PC-9 (cell line): ENCODE measurements around the gene SFTPA1. TPM values are rescaled to one million over a fixed set of nuclear protein-coding genes. Genes with fewer than 3 reads are reported as not detected.
"Not testable (repeated sequence)": the region's sequence is repeated elsewhere in the genome, so short reads cannot be mapped to it uniquely, and the experiment has no call there.

ENCODE experiments used
- BruUV-seq: library from RNA; stranded (reverse); fragments of 400-500 nt; replicated peaks from 2 replicates; lab custom pipeline; 2021; lab: Mats Ljungman, UMichigan
- CTCF ChIA-PET: fragments of 300-600 bp; sonication (Branson Sonifier 250); formaldehyde crosslinking; loops from one replicate; lab custom pipeline; 2022; ENCODE audit warnings: antibody characterized with exemption; lab: Charles Lee
- POLR2A ChIA-PET: fragments of 300-600 bp; sonication (Branson Sonifier 250); formaldehyde crosslinking; loops from one replicate; lab custom pipeline; 2022; ENCODE audit warnings: antibody characterized with exemption; ENCODE audit not compliant: unreplicated experiment; lab: Charles Lee
- DNase-seq, 2 experiments: peaks; one replicate each; pipeline versions ENCODE4 v3.0.0 to v3.0.0-alpha.2; 2015 to 2022; ENCODE audit warnings: mixed read lengths in 1 of 2
- H2AFZ ChIP-seq: fragments of 200-600 bp; sonication (generic); 2 replicates; pipeline ENCODE4 v1.8.1; 2017; ENCODE audit warnings: antibody characterized with exemption
- H3F3A ChIP-seq: fragments of 200-600 bp; sonication (generic); 2 replicates; pipeline ENCODE4 v1.8.1; 2017; ENCODE audit warnings: antibody characterized with exemption, mild to moderate bottlenecking, low read depth; ENCODE audit not compliant: insufficient read depth
- H3K27ac ChIP-seq: fragments of 200-600 bp; sonication (generic); 2 replicates; pipeline ENCODE4 v1.6.1; 2016; ENCODE audit warnings: mixed run types
- H3K27me3 ChIP-seq: fragments of 200-600 bp; sonication (generic); 2 replicates; pipeline ENCODE4 v1.6.1; 2016; ENCODE audit warnings: low read depth, mixed run types; ENCODE audit not compliant: insufficient read depth
- H3K36me3 ChIP-seq: fragments of 200-600 bp; sonication (generic); 2 replicates; pipeline ENCODE4 v1.6.1; 2016; ENCODE audit warnings: low read depth, mixed run types
- H3K4me1 ChIP-seq: fragments of 200-600 bp; sonication (generic); replicated peaks from 2 replicates; pipeline ENCODE4 v1.6.1; 2016; ENCODE audit warnings: mixed run types; ENCODE audit not compliant: insufficient read depth
- H3K4me2 ChIP-seq: fragments of 200-600 bp; sonication (generic); 2 replicates; pipeline ENCODE4 v1.6.1; 2017; ENCODE audit warnings: mixed run types
- H3K4me3 ChIP-seq: fragments of 200-600 bp; sonication (generic); 2 replicates; pipeline ENCODE4 v1.6.1; 2016; ENCODE audit warnings: mixed run types
- H3K79me2 ChIP-seq: fragments of 200-600 bp; sonication (generic); 2 replicates; pipeline ENCODE4 v1.6.1; 2017; ENCODE audit warnings: low read depth, mixed run types
- H3K9me2 ChIP-seq: fragments of 200-600 bp; sonication (generic); 2 replicates; pipeline ENCODE4 v1.8.1; 2017; ENCODE audit warnings: mild to moderate bottlenecking; ENCODE audit not compliant: insufficient read depth
- H3K9me3 ChIP-seq: fragments of 200-600 bp; sonication (generic); 2 replicates; pipeline ENCODE4 v1.8.1; 2016; ENCODE audit warnings: low read depth; ENCODE audit not compliant: insufficient read depth
- H4K20me1 ChIP-seq: fragments of 200-600 bp; sonication (generic); 2 replicates; pipeline ENCODE4 v1.8.1; 2017; ENCODE audit not compliant: insufficient read depth
- CTCF ChIP-seq: fragments of 200-600 bp; sonication (generic); conservative IDR thresholded peaks from 2 replicates; pipeline ENCODE4 v1.6.1; 2017; ENCODE audit warnings: mixed run types, antibody characterized with exemption, mild to moderate bottlenecking, moderate library complexity
- EZH2 ChIP-seq: fragments of 200-600 bp; sonication (generic); IDR thresholded peaks from 2 replicates; pipeline ENCODE4 v1.8.0; 2017; ENCODE audit warnings: antibody characterized with exemption, low read depth
- intact Hi-C: fragments of 100-400 bp; cut with micrococcal nuclease; formaldehyde crosslinking; loops from one replicate; pipeline ENCODE4 v1.10.0; 2022; ENCODE audit not compliant: unreplicated experiment
- total RNA-seq: library from RNA; stranded (reverse); gene quantifications from 2 replicates; pipeline ENCODE4 v1.2.3, GENCODE V29; 2021

The SFTPA1 gene
- total RNA-seq, 1 experiment from 2014 or later, result not detected

DNA sequence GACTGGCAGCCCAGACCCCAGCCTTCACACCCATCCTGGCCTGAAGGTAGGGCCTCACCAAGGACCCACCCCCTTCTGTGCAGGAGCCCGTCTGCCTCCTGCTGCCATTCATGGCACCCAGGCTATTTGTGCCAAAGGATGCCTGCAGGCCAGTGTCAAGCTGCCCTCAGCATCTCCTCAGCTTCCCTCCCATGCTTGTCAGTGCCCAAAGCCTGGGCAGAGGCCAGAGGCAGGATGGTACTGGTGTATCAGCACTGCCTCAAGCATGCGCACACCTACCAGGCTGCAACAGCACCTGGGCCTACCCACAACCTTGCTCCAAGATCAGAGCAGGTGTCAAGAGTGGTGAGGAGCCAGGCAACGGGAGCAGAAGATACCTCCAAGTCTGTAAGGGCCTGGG, 27.6 kb downstream of the SFTPA1 start:
- Histone ChIP-seq H3K4me2 (no peak overlapping the region), H3K27me3 (no peaks in the 10 kb centered on the region), H3K9me2 (no peaks in the 10 kb centered on the region), H3K36me3 (no peaks in the 10 kb centered on the region), H3F3A (no peaks in the 10 kb centered on the region), H3K4me3 (no peak overlapping the region), H3K9me3 (no peaks in the 10 kb centered on the region), H3K27ac (no peak overlapping the region), H3K79me2 (no peaks in the 10 kb centered on the region), H3K4me1 (no peaks in the 10 kb centered on the region), H4K20me1 (no peaks in the 10 kb centered on the region), H2AFZ (no peak overlapping the region)
- POLR2A ChIA-PET, result no interaction called here
- TF ChIP-seq EZH2, result no peak
- TF ChIP-seq CTCF, result no peak
- intact Hi-C loops, result no loop called here
- CTCF ChIA-PET, result no interaction called here
- no TSS peak for BruUV-seq
- no peak for DNase-seq

- H3K27ac ChIP-seq, intact Hi-C loops, DNase-seq, POLR2A ChIA-PET, H3K4me1 ChIP-seq, H3K79me2 ChIP-seq, CTCF ChIA-PET, H3K27me3 ChIP-seq, H2AFZ ChIP-seq, H3K9me3 ChIP-seq, H3K9me2 ChIP-seq, H3K4me3 ChIP-seq, H3K4me2 ChIP-seq, BruUV-seq, H3F3A ChIP-seq, H3K36me3 ChIP-seq, H4K20me1 ChIP-seq: not testable (repeated sequence)
Measured at GRCh38 chr10:79652695-79653094, 42.0 kb downstream of the SFTPA1 start.

GRCh38 chr10:79663287-79663686, 52.5 kb downstream of the SFTPA1 start:
- intact Hi-C loops, CTCF ChIA-PET, H3F3A ChIP-seq, POLR2A ChIA-PET, H3K9me2 ChIP-seq, BruUV-seq, H4K20me1 ChIP-seq, DNase-seq, H3K4me1 ChIP-seq, H3K4me2 ChIP-seq, H3K4me3 ChIP-seq, H3K27ac ChIP-seq, H2AFZ ChIP-seq, H3K27me3 ChIP-seq, H3K36me3 ChIP-seq, H3K79me2 ChIP-seq, H3K9me3 ChIP-seq: not testable (repeated sequence)

- H3K79me2 ChIP-seq, CTCF ChIA-PET, DNase-seq, H4K20me1 ChIP-seq, H3K27me3 ChIP-seq, H3F3A ChIP-seq, H3K9me2 ChIP-seq, intact Hi-C loops, H3K36me3 ChIP-seq, H3K9me3 ChIP-seq, H3K4me3 ChIP-seq, H3K4me1 ChIP-seq, BruUV-seq, H3K4me2 ChIP-seq, POLR2A ChIA-PET, H3K27ac ChIP-seq, H2AFZ ChIP-seq: not testable (repeated sequence)
Measured at GRCh38 chr10:79664686-79665085, 53.9 kb downstream of the SFTPA1 start.

Other genes starting within 250 kb of the SFTPA1 start
- 6.0 and 6.3 TPM in 2 replicates for gene ZCCHC24, start 165.3 kb upstream of the SFTPA1 start, total RNA-seq
- gene EIF5AL1, start 98.4 kb upstream of the SFTPA1 start, total RNA-seq, result 0.48 and 0.55 TPM in 2 replicates
- gene SFTPA2, start 50.5 kb upstream of the SFTPA1 start, total RNA-seq, result not detected in 2 replicates
- gene NUTM2B, start 92.3 kb downstream of the SFTPA1 start, total RNA-seq, result 0.83 and 1.3 TPM in 2 replicates
- gene NUTM2E, start 215.8 kb downstream of the SFTPA1 start, total RNA-seq, result 0.70 and 0.88 TPM in 2 replicates